NCI-H2227 (cell line): ENCODE data around the gene GAL.

Source experiments
- DNase-seq: peaks from one replicate; lab custom pipeline; 2025; ENCODE audit not compliant: unreplicated experiment; lab: John Stamatoyannopoulos, UW

GAL gene

DNA sequence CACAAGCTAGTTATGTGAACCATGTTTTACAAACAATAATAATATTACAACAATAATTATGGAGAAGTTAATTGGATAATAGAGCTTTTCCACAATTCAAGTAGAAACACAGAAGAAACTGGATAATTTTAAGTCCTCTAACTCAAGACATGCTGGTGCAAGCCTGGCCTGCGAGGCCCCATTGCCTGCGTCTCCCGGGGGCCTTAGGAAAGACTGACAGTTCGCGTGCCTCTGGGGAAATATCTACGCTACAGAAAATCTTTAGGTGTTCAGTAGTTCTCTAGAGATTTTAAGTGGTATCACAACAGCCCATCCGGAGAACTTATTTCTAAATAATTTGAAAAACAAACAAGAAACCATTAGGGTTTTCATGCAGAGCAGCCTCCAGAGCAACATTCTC is 23.2 kb downstream of the GAL start:
- DNase-seq: no peak

DNA sequence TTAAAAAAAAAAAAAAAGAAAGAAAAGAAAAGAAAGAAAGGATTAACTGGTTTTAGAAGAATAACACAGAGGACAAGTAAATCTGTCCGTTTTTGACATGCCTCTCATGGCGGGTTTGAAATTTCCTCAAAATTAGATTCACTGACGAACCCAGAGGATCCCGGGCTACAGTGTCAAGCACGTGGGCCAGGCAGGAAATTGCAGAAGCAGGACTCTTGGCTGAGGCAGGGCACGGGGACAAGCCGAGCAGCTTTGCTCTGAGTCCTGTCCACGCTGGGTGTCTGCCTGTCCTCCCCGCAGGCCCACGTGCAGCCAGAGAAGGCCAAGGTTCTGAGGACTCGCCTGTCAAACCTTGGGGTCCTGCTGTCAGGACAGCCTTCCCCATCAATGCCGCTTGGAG is 24.7 kb downstream of the GAL start:
- no peak for DNase-seq

DNA sequence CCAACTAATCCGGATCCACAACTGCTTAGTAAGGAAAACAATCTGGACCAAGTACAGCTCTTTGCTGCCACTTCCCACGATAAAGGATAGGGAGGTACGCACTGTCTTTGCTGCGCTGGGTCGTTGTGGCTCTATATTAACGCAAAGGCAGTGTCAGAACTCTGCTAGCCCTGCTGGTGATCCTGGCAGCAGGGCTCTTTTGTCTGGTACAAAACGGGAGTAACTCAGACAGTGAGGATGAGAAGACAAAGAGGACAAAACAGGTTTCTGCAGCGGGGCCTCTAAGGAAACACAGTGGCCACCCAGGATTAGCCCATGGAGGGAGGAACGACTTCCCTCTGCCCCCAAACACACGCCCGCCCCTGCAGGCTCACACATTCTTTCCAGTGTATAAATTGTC is 26.1 kb downstream of the GAL start:
- DNase-seq: no peak

DNA sequence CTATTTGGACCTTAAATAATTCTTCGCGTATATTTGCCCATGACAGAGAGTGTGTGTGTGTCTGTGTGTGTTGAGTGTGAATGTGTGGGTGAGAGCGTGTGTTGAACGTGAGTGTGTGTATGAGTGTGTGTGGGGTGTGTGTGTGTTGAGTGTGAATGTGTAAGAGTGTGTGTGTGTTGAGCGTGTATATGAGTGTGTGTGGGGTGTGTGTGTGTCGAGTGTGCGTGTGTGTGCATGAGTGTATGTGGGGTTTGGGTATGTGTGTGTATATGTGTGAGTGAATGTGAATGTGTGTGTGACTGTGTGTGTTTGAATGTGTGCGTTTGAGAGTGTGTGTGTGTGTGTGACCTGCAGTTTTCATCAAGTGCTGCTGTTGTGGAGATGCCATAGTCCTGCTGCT is 26.8 kb downstream of the GAL start:
- DNase-seq: no peak

DNA sequence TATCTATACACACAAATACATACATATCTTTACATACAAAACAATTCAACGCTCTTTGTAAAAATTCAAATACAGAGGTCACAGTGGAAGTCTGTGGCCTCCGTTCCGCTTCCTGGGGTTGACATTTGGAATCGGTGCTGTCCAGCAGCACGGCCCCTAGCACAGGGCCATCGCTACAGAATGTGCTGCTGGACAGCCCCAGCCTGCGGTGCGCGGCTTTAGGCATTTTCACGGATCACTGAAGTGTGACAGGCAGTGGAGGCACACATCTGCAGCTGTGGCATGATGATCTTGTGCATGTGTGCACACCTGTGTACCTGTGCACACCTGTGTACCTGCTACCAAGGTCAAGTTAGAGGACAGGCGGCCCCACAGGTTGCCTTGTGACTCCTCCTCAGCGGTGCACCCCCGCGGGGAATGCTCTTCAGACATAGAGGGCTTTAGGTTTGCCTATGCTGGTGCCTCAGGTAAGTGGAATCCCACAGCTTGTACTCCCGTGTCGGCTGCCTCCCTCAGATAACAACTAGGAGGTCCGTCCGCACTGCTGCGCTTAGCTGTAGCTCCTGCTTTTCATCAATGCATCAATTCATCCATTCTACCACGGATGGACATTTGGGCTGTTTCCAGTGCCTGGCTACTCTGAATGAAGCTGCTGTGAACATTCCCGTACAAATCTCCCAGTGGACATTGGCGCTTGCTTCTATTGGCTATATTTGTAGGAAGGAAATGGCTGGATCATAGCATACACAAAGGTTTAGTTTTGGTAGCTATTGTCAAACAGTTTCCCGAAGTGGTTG is 29.9 kb downstream of the GAL start:
- DNase-seq: no peak

DNA sequence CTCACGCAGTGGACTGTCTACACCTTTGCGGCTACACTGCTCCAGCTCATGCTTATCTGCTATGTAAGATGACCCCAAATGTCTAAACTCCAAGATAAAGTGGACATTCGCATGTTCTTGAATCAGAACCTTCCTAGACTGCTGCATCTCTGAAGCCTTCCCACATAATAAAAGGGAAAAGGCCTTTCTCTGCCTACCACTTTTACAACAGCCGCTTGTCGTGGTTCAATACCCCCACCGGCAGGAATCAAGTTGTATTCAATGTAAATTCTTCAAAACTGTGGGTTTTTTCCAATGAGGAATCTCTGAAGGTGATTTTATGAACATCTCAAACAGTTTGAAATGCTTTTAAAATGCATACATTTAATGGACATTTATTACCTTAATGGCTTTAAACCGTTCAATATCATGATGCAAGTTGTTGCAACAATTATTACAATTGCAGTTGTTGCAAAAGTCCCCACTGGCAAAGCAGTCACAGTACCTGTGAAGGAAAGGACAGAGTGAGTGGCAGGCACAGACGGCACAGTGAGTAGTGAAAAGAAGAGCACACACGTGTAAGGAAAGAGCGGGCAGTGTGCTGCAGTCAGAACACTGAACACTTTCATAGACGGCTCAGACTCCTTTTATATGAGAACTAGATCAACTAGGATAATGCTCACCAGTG is 31.2 kb downstream of the GAL start:
- DNase-seq: no peak

DNA sequence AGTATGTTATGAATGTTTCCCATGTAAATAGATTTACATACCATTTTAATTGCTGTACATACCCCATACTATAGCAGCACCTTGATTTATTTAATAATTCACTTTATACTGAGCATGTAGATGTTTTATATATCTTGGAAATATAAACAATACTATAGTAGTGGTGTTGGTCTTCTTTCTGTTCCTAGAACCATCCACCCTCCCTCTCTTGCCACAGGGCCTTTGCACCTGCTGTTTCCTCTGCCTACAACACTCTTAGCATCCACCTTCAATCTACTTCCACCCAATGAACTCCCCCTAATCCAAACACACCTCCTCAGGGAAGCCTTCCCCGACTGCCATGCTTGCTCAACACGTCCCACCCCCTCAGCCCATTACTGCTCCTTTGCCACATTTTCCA is 36.7 kb downstream of the GAL start:
- DNase-seq: no peak

DNA sequence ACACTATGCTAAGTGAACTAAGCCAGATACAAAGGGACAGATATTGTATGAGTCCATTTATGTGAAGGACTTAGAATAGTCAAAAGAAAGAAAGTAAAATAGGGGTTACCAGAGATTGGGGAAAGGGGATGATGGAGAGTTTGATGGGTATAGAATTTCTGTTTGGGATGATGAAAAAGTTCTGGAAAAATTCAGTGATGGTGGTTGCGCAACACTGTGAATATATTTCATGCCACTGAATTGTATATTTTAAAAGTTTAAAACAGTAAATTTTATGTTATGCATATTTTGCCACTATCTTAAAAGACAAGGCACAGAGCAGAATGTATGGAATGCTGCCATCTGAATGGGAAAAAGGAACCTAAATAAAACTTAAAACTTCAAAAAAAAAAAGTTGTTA is 37.8 kb downstream of the GAL start:
- DNase-seq: no peak

DNA sequence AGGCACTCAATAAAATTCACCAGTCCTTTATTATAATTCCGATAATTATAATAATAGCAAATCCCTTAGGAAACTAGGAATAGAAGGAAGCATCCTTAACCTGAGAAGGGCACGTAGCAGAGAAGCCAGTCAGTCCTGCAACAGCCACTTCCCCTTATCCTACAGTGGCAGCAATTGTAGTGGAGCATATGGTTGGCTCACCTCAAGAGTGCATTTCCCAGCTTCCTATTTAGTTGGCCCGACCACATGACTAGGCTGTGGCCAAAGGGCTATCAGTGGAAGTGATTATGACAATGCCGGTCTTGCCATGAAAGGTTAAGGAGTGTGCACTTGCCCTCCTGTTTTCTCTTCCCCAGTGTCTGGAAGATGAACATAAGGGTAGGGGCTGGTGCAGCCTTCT is 39.9 kb downstream of the GAL start:
- no peak for DNase-seq

DNA sequence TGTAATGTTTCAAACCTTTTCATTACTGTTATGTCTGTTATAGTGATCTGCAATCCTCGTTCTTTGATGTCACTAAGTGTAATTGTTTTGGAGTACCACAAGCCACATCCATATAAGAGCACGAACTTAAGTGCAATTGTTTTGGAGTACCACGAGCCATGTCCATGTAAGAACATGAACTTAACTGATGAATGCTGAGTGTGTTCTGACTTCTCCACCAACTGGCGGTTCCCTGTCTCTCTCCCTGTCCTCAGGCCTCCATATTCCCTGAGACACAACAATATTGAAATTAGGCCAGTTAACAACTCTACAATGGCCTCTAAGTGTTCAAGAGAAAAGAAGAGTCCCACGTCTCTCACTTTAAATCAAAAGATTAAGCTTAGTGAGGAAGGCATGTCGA is 43.4 kb downstream of the GAL start:
- no peak for DNase-seq

DNA sequence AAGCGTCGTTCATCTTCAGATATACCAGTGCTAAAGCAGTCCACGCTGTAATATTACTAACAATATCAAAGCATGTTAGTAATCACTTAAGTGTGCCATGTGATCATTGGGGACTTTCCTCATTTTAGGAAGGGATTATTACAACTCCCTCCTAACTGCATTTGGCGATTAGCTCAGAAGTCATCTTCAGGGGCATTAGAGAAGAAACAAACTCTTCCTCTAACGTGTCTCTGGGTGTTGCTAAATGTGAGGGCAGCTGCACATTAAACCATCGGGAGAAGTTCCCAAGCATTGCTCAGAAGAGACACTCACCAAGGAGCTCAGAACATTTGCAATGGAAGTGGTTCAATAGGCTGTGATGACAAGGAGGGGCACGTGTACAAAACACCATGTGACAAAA is 49.8 kb downstream of the GAL start:
- DNase-seq: no peak

DNA sequence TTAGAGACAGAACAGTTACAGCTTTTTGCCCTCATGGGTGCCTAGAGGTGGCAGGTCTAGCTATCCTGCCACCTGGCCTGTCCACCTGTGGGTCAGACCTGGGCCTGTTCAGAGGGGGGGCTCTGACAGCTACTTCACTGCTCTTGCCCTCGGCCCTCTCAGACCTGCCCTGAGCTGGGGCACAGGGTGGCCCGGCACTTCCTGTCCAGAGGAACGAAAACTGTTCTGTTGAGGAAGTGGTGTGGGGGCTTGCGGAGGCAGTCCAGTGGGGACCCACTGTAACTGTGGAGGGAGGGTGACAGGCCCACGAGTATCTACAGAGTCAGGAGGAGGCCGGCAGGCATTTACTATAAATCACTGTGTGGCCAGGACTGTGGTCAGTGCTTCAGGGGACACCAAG is 50.8 kb downstream of the GAL start:
- DNase-seq: no peak

DNA sequence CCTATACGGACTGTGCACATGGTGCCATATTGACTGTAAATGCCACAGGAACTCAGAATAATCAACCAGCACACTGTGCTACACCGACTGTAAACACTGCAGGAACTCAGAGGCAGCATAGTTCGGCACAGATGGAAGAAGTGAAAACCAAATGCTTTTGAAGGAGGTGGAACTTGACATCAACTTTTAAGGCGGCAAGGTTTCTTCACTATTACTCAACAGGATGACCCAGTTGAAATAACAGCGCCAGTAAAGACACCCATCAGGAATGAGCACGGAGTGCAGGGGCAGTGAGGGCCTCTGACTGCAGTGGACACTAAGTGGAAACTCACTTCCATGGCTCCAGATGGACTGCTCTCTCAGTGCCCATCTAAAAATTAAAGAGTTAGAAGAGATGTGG is 51.3 kb downstream of the GAL start:
- no peak for DNase-seq
